ENCODE measurements around the gene ST8SIA4.

GRCh38 chr5:100899675-100900074, 3.4 kb downstream of the ST8SIA4 start:
- TF ChIP-seq EP300 (IDR thresholded peaks at IDR 0.05; ENCODE audit: borderline replicate concordance) (no peak), YY1 (IDR thresholded peaks at IDR 0.05; ENCODE audit: low read depth) (no peak), TAF1 (IDR thresholded peaks at IDR 0.05; ENCODE audit: low read depth) (no peak), CREB1 (IDR thresholded peaks at IDR 0.05; ENCODE audit: low read depth) (no peak), EGR1 (IDR thresholded peaks at IDR 0.05) (no peak), USF1 (IDR thresholded peaks at IDR 0.05) (no peak), RAD21 (IDR thresholded peaks at IDR 0.05; ENCODE audit: low read depth) (no peak), CEBPB (IDR thresholded peaks at IDR 0.05) (no peak), FOXM1 (IDR thresholded peaks at IDR 0.05; ENCODE audit: borderline replicate concordance, low read depth) (no peak)
- TF ChIP-seq, protein P1, sequence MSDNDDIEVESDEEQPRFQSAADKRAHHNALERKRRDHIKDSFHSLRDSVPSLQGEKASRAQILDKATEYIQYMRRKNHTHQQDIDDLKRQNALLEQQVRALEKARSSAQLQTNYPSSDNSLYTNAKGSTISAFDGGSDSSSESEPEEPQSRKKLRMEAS (IDR thresholded peaks at IDR 0.05), result no peak
- TF ChIP-seq, protein P2, sequence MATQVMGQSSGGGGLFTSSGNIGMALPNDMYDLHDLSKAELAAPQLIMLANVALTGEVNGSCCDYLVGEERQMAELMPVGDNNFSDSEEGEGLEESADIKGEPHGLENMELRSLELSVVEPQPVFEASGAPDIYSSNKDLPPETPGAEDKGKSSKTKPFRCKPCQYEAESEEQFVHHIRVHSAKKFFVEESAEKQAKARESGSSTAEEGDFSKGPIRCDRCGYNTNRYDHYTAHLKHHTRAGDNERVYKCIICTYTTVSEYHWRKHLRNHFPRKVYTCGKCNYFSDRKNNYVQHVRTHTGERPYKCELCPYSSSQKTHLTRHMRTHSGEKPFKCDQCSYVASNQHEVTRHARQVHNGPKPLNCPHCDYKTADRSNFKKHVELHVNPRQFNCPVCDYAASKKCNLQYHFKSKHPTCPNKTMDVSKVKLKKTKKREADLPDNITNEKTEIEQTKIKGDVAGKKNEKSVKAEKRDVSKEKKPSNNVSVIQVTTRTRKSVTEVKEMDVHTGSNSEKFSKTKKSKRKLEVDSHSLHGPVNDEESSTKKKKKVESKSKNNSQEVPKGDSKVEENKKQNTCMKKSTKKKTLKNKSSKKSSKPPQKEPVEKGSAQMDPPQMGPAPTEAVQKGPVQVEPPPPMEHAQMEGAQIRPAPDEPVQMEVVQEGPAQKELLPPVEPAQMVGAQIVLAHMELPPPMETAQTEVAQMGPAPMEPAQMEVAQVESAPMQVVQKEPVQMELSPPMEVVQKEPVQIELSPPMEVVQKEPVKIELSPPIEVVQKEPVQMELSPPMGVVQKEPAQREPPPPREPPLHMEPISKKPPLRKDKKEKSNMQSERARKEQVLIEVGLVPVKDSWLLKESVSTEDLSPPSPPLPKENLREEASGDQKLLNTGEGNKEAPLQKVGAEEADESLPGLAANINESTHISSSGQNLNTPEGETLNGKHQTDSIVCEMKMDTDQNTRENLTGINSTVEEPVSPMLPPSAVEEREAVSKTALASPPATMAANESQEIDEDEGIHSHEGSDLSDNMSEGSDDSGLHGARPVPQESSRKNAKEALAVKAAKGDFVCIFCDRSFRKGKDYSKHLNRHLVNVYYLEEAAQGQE (IDR thresholded peaks at IDR 0.05; ENCODE audit: low read depth), result no peak

Data from Ishikawa (cell line).